Measurements from ENCODE around the gene HDAC10.
A peak's percentile ranks its signal among the peaks of the same experiment; 100 is the strongest.

HDAC10 gene

GRCh38 chr22:50246242-50247175, 4.6 kb downstream of the HDAC10 start:
- TF ChIP-seq TAF1 (IDR thresholded peaks at IDR 0.05; ENCODE audit: borderline replicate concordance, insufficient read depth, low read length) = no peak
- no peak for TF ChIP-seq SIN3A (IDR thresholded peaks at IDR 0.05; ENCODE audit: borderline replicate concordance, insufficient read depth, low read length)

- TF ChIP-seq REST (IDR thresholded peaks at IDR 0.05; ENCODE audit: insufficient read depth in 1 of 2, low read depth in 2 of 2, low read length in 2 of 2) (no peak), POLR2AphosphoS5 (IDR thresholded peaks at IDR 0.05; ENCODE audit: low read depth, low read length) (peak; percentile 35)
Measured at GRCh38 chr22:50245214-50246072, 5.6 kb downstream of the HDAC10 start.

- peak; percentile 76 for TF ChIP-seq POLR2AphosphoS5 (IDR thresholded peaks at IDR 0.05; ENCODE audit: low read depth, low read length)
- no peak for TF ChIP-seq REST (IDR thresholded peaks at IDR 0.05; ENCODE audit: insufficient read depth in 1 of 2, low read depth in 2 of 2, low read length in 2 of 2)
Measured at GRCh38 chr22:50244420-50245213, 6.4 kb downstream of the HDAC10 start, which contains the start of gene TUBGCP6. Gene TUBGCP6, minus strand, starts transcription at chr22:50245023. Its CDS starts 564 bp downstream, at chr22:50244459.

GRCh38 chr22:50243685-50244419, 7.2 kb downstream of the HDAC10 start:
- TF ChIP-seq POLR2AphosphoS5 (IDR thresholded peaks at IDR 0.05; ENCODE audit: low read depth, low read length) = no peak
- no peak for TF ChIP-seq FOXP2 (optimal IDR thresholded peaks at IDR 0.05; ENCODE audit: borderline replicate concordance, extremely low read depth, extremely low read length, insufficient read depth)
- TF ChIP-seq SIN3A (IDR thresholded peaks at IDR 0.05; ENCODE audit: borderline replicate concordance, insufficient read depth, low read length) = no peak
- TF ChIP-seq REST (IDR thresholded peaks at IDR 0.05; ENCODE audit: insufficient read depth in 1 of 2, low read depth in 2 of 2, low read length in 2 of 2) = no peak
- TF ChIP-seq TAF1 (IDR thresholded peaks at IDR 0.05; ENCODE audit: borderline replicate concordance, insufficient read depth, low read length) = no peak

GRCh38 chr22:50242406-50242949, 8.6 kb downstream of the HDAC10 start:
- TF ChIP-seq POLR2AphosphoS5 (IDR thresholded peaks at IDR 0.05; ENCODE audit: low read depth, low read length) = no peak
- no peak for TF ChIP-seq FOXP2 (optimal IDR thresholded peaks at IDR 0.05; ENCODE audit: borderline replicate concordance, extremely low read depth, extremely low read length, insufficient read depth)
- TF ChIP-seq REST (IDR thresholded peaks at IDR 0.05; ENCODE audit: insufficient read depth in 1 of 2, low read depth in 2 of 2, low read length in 2 of 2) = no peak
- TF ChIP-seq SIN3A (IDR thresholded peaks at IDR 0.05; ENCODE audit: borderline replicate concordance, insufficient read depth, low read length) = no peak
- TF ChIP-seq TAF1 (IDR thresholded peaks at IDR 0.05; ENCODE audit: borderline replicate concordance, insufficient read depth, low read length) = no peak
